Spleen (tissue), 11 donors: ENCODE results near the gene TUBA4B. TPM values are rescaled to one million over a fixed set of nuclear protein-coding genes. Genes with fewer than 3 reads are reported as not detected.

ENCODE experiments used
- DNase-seq: peaks from one replicate; pipeline ENCODE4 v3.0.0-alpha.2; 2020
- H3K27ac ChIP-seq, 8 donors: fragments of 200-600 bp; sonication (generic) in 7 of 8; 1 replicate in 4 of 8; 2 replicates in 4 of 8; pipeline versions ENCODE4 v1.5.0 to v1.8.0; 2016 to 2021; ENCODE audit warnings: inconsistent platforms in 4 of 8, mild to moderate bottlenecking in 4 of 8, moderate library complexity in 1 of 8
- H3K27me3 ChIP-seq, 7 donors: fragments of 200-600 bp; sonication (generic) in 6 of 7; replicated peaks in 1 of 7; 1 replicate in 4 of 7; 2 replicates in 3 of 7; pipeline versions ENCODE4 v1.5.0 to v1.8.0; 2016 to 2021; ENCODE audit warnings: inconsistent platforms in 3 of 7, mild to moderate bottlenecking in 1 of 7
- H3K36me3 ChIP-seq, 6 donors: fragments of 200-600 bp; sonication (generic) in 5 of 6; 1 replicate in 4 of 6; 2 replicates in 2 of 6; pipeline versions ENCODE4 v1.5.0 to v1.8.0; 2016 to 2021; ENCODE audit warnings: inconsistent platforms in 2 of 6
- H3K4me1 ChIP-seq, 6 donors: fragments of 200-600 bp; sonication (generic) in 5 of 6; 1 replicate in 3 of 6; 2 replicates in 3 of 6; pipeline versions ENCODE4 v1.5.0 to v1.8.0; 2016 to 2021; ENCODE audit warnings: inconsistent platforms in 3 of 6
- H3K4me3 ChIP-seq, 8 donors: fragments of 200-600 bp; sonication (generic) in 7 of 8; 1 replicate in 4 of 8; 2 replicates in 4 of 8; pipeline versions ENCODE4 v1.5.0 to v1.8.0; 2016 to 2021; ENCODE audit warnings: inconsistent platforms in 4 of 8, mild to moderate bottlenecking in 4 of 8, moderate library complexity in 2 of 8
- H3K9me3 ChIP-seq, 8 donors: fragments of 200-600 bp; sonication (generic) in 7 of 8; 1 replicate in 4 of 8; 2 replicates in 4 of 8; pipeline versions ENCODE4 v1.5.0 to v1.8.0; 2016 to 2021; ENCODE audit warnings: inconsistent platforms in 4 of 8
- CTCF ChIP-seq, 11 experiments: fragments of 200-600 bp in 7 of 11; fragments of 450-650 bp in 4 of 11; sonication (generic) in 4 of 11; IDR thresholded peaks in 8 of 11; conservative IDR thresholded peaks in 3 of 11; 1 replicate in 7 of 11; 2 replicates in 4 of 11; pipeline versions ENCODE4 v1.4.0 to v1.8.0; 2016 to 2021; ENCODE audit warnings: antibody characterized with exemption in 11 of 11, inconsistent platforms in 4 of 11, mild to moderate bottlenecking in 1 of 11
- POLR2A ChIP-seq, 3 donors: fragments of 450-650 bp; IDR thresholded peaks; one replicate each; pipeline ENCODE4 v1.5.1; 2017; ENCODE audit warnings: antibody characterized with exemption in 3 of 3, mild to moderate bottlenecking in 1 of 3
- POLR2AphosphoS5 ChIP-seq, 3 donors: sonication (generic); formaldehyde crosslinking; IDR thresholded peaks; one replicate each; pipeline ENCODE4 v1.5.1; 2017; ENCODE audit warnings: antibody characterized with exemption in 3 of 3
- WGBS, 5 donors: extraction: QIAGEN DNeasy Blood & Tissue Kit in 3 of 5; methylation state at CpG; one replicate each; pipeline versions ENCODE4 v1.1.5 to v1.1.7; 2013 to 2018; 5-methylcytosine and 5-hydroxymethylcytosine counted together
- intact Hi-C: fragments of 100-400 bp; cut with DNase I; formaldehyde crosslinking; loops from one replicate; pipeline ENCODE4 v1.15.0; 2023; ENCODE audit warnings: low total_unique reads
- polyA plus RNA-seq, 3 donors: library from polyadenylated mRNA; stranded (reverse); fragments of 200-250 nt; gene quantifications; one replicate each; pipeline ENCODE4 v1.2.1, GENCODE V29; 2013
- total RNA-seq, 7 donors: library from RNA; depleted of rRNA in 3 of 7; stranded (reverse); fragments of >200 nt in 3 of 7; fragmentation: NEBNext Ultra II Directional in 4 of 7; extraction: Animal tissue kit (Norgen Biotek cat#: 25700) in 4 of 7; gene quantifications; one replicate each; pipeline versions ENCODE4 v1.1.0 to v1.2.1, GENCODE V29; 2016 to 2021
- donor health status: healthy with polysubstance abuse.
- donor health status: DM: no; HTN: no; CAD: no; lungs with moderate emphysema.
- donor health status: DM: no; HTN: no; CAD: no.
- donor health status: Bipolar disorder and iron deficiency.
- donor health status: healthy.
- donor health status: DM: no; HTN: no; CAD: no.
- donor health status: DM: yes; HTN: yes; CAD: no.

The TUBA4B gene
- total and polyA plus RNA-seq, 10 donors: not detected

- peaks cover 55 to 98% (median 86%) of the 10 kb centered on the region in 6 donors for H3K4me1 ChIP-seq
- H3K4me3 ChIP-seq: peak overlapping the region; percentile 2 to 94 (median 33)
- peak; percentile 89 for DNase-seq
- H3K27me3 ChIP-seq: peaks cover 0 to 6% (median 0%) of the 10 kb centered on the region in 7 donors
- TF ChIP-seq CTCF (IDR thresholded peaks at IDR 0.05 in 8 of 11, conservative IDR thresholded peaks at IDR 0.05 in 3 of 11): peak in 1 of 11 experiments; percentile 7
- peak; percentile 36 to 98 (median 88) for TF ChIP-seq POLR2AphosphoS5 (IDR thresholded peaks at IDR 0.05)
- peak; percentile 9 to 33 (median 30) for TF ChIP-seq POLR2A (IDR thresholded peaks at IDR 0.05)
- 10 to 19% (median 11%) methylated on average over 6 to 7 of the region's 7 CpGs for WGBS, 5 donors
- intact Hi-C loops: no loop called here
- H3K9me3 ChIP-seq: no peaks in the 10 kb centered on the region
- peaks cover 0 to 53% (median 23%) of the 10 kb centered on the region in 6 donors for H3K36me3 ChIP-seq
- H3K27ac ChIP-seq: peak overlapping the region; percentile 73 to 99 (median 94)
Observed at GRCh38 chr2:219249203-219249980, 3.7 kb upstream of the TUBA4B start.

GRCh38 chr2:219250049-219250781 lies 2.8 kb upstream of the TUBA4B start:
- TF ChIP-seq POLR2AphosphoS5 (IDR thresholded peaks at IDR 0.05) (peak; percentile 12 to 83 (median 48)), CTCF (IDR thresholded peaks at IDR 0.05 in 8 of 11, conservative IDR thresholded peaks at IDR 0.05 in 3 of 11) (no peak), POLR2A (IDR thresholded peaks at IDR 0.05) (no peak)
- Histone ChIP-seq H3K4me1 (peaks cover 55 to 98% (median 86%) of the 10 kb centered on the region in 6 donors), H3K27ac (peak overlapping the region; percentile 73 to 99 (median 94)), H3K4me3 (peak overlapping the region in 7 of 8 donors; percentile 22 to 94 (median 37)), H3K9me3 (no peaks in the 10 kb centered on the region), H3K36me3 (peaks cover 0 to 53% (median 23%) of the 10 kb centered on the region in 6 donors), H3K27me3 (peaks cover 0 to 9% (median 0%) of the 10 kb centered on the region in 7 donors)
- intact Hi-C loops: no loop called here
- 70 to 87% (median 79%) methylated on average over 17 to 22 of the region's 22 CpGs for WGBS, 5 donors
- peak; percentile 87 for DNase-seq

- H3K4me3 ChIP-seq: peak overlapping the region; percentile 70 to 94 (median 80)
- 49 to 80% (median 71%) methylated on average over 6 of the region's 6 CpGs for WGBS, 5 donors
- peak overlapping the region in 7 of 8 donors; percentile 94 to 99 (median 95) for H3K27ac ChIP-seq
- TF ChIP-seq POLR2AphosphoS5 (IDR thresholded peaks at IDR 0.05) (no peak), CTCF (IDR thresholded peaks at IDR 0.05 in 8 of 11, conservative IDR thresholded peaks at IDR 0.05 in 3 of 11) (no peak), POLR2A (IDR thresholded peaks at IDR 0.05) (no peak)
- H3K27me3 ChIP-seq: peaks cover 0 to 9% (median 0%) of the 10 kb centered on the region in 7 donors
- H3K4me1 ChIP-seq: peaks cover 45 to 91% (median 76%) of the 10 kb centered on the region in 6 donors
- H3K36me3 ChIP-seq: peaks cover 0 to 53% (median 23%) of the 10 kb centered on the region in 6 donors
- H3K9me3 ChIP-seq: no peaks in the 10 kb centered on the region
- no peak for DNase-seq
- intact Hi-C loops: no loop called here
Observed at GRCh38 chr2:219251656-219252055, 1.4 kb upstream of the TUBA4B start.
